Sigmoid colon (tissue), 3 donors: ENCODE data around the gene TLDC2.

ENCODE experiments used
- CTCF ChIP-seq, 4 experiments: fragments of 450-650 bp in 3 of 4; fragments of 200-600 bp in 1 of 4; IDR thresholded peaks; one replicate each; pipeline ENCODE4 v1.5.1; 2016 to 2019; ENCODE audit warnings: antibody characterized with exemption in 4 of 4, mild to moderate bottlenecking in 3 of 4, moderate library complexity in 2 of 4
- POLR2A ChIP-seq, 2 donors: fragments of 450-650 bp; IDR thresholded peaks; one replicate each; pipeline ENCODE4 v1.6.1; 2016; ENCODE audit warnings: antibody characterized with exemption in 2 of 2, mild to moderate bottlenecking in 2 of 2, moderate library complexity in 2 of 2

- TF ChIP-seq POLR2A (IDR thresholded peaks at IDR 0.05) (no peak), CTCF (IDR thresholded peaks at IDR 0.05) (no peak)
These were observed 2.3 kb upstream of the TLDC2 start for GRCh38 chr20:36873498-36874189.
